MM.1S (cell line): Measurements from ENCODE around the gene EAF2.

Experiments
- DNase-seq: peaks from one replicate; pipeline ENCODE4 v3.0.0-alpha.2; 2015
- H2AFZ ChIP-seq: fragments of 300-600 bp; sonication (generic); 2 replicates; pipeline ENCODE4 v1.6.0; 2016; ENCODE audit warnings: antibody characterized with exemption, low read length
- H3F3A ChIP-seq: fragments of 300-600 bp; sonication (generic); 2 replicates; pipeline ENCODE4 v1.6.1; 2016; ENCODE audit warnings: mild to moderate bottlenecking, antibody characterized with exemption, low read length, moderate library complexity, mixed read lengths; ENCODE audit not compliant: insufficient read depth
- H3K27ac ChIP-seq: fragments of 300-600 bp; sonication (generic); 2 replicates; pipeline ENCODE4 v1.5.1; 2016; ENCODE audit warnings: mild to moderate bottlenecking, low read length
- H3K27me3 ChIP-seq: fragments of 300-600 bp; sonication (generic); replicated peaks from 2 replicates; pipeline ENCODE4 v1.6.0; 2016; ENCODE audit warnings: low read length; ENCODE audit not compliant: insufficient read depth
- H3K36me3 ChIP-seq: fragments of 300-600 bp; sonication (generic); replicated peaks from 2 replicates; pipeline ENCODE4 v1.6.1; 2016; ENCODE audit warnings: mild to moderate bottlenecking, low read length, mixed read lengths; ENCODE audit not compliant: insufficient read depth
- H3K4me1 ChIP-seq: fragments of 300-600 bp; sonication (generic); 2 replicates; pipeline ENCODE4 v1.6.1; 2016; ENCODE audit warnings: low read length, mixed read lengths
- H3K4me2 ChIP-seq: fragments of 300-600 bp; sonication (generic); 2 replicates; pipeline ENCODE4 v1.6.0; 2016; ENCODE audit warnings: low read depth, low read length
- H3K4me3 ChIP-seq: fragments of 300-600 bp; sonication (generic); 2 replicates; pipeline ENCODE4 v1.5.1; 2016; ENCODE audit warnings: low read length, mixed read lengths
- H3K79me2 ChIP-seq: fragments of 300-600 bp; sonication (generic); 2 replicates; pipeline ENCODE4 v1.6.1; 2016; ENCODE audit warnings: mixed run types, low read length, mixed read lengths
- H3K9ac ChIP-seq: fragments of 300-600 bp; sonication (generic); 2 replicates; pipeline ENCODE4 v1.6.1; 2016; ENCODE audit warnings: low read length, mixed read lengths
- H3K9me2 ChIP-seq: fragments of 300-600 bp; sonication (generic); replicated peaks from 2 replicates; pipeline ENCODE4 v1.6.1; 2016; ENCODE audit warnings: mild to moderate bottlenecking, low read length, mixed read lengths; ENCODE audit not compliant: insufficient read depth
- H3K9me3 ChIP-seq: fragments of 300-600 bp; sonication (generic); replicated peaks from 2 replicates; pipeline ENCODE4 v1.6.1; 2016; ENCODE audit warnings: mild to moderate bottlenecking, low read length, mixed read lengths; ENCODE audit not compliant: insufficient read depth
- H4K20me1 ChIP-seq: fragments of 300-600 bp; sonication (generic); 2 replicates; pipeline ENCODE4 v1.6.1; 2016; ENCODE audit warnings: mild to moderate bottlenecking, low read length, moderate library complexity, mixed read lengths; ENCODE audit not compliant: insufficient read depth
- EZH2 ChIP-seq: fragments of 300-600 bp; sonication (generic); optimal IDR thresholded peaks from 2 replicates; pipeline ENCODE3; 2017; ENCODE audit warnings: low read depth, mild to moderate bottlenecking, antibody characterized with exemption, low read length, mixed read lengths
- EZH2phosphoT487 ChIP-seq: fragments of 300-600 bp; sonication (generic); IDR thresholded peaks from 2 replicates; pipeline ENCODE4 v1.6.1; 2018; ENCODE audit warnings: antibody characterized with exemption, low read length
- TF ChIP-seq, protein P1 (sequence below): fragments of 300-600 bp; sonication (generic); IDR thresholded peaks from 2 replicates; pipeline ENCODE4 v1.5.1; 2016; ENCODE audit warnings: antibody characterized with exemption, low read length, mixed read lengths

Gene EAF2

GRCh38 chr3:121871430-121871829 is 36.4 kb downstream of the EAF2 start:
- no peaks in the 10 kb centered on the region for H3K27me3 ChIP-seq
- peaks cover 21% of the 10 kb centered on the region; the same call in 1 of the 2 replicates for H3K36me3 ChIP-seq

GRCh38 chr3:121878411-121878810 is 43.4 kb downstream of the EAF2 start:
- H3K4me1 ChIP-seq: no peaks in the 10 kb centered on the region
- H3K4me2 ChIP-seq: no peak overlapping the region
- H3K9ac ChIP-seq: no peak overlapping the region
- H2AFZ ChIP-seq: no peak overlapping the region
- TF ChIP-seq EZH2phosphoT487 (no peak), EZH2 (no peak)
- TF ChIP-seq, protein P1, sequence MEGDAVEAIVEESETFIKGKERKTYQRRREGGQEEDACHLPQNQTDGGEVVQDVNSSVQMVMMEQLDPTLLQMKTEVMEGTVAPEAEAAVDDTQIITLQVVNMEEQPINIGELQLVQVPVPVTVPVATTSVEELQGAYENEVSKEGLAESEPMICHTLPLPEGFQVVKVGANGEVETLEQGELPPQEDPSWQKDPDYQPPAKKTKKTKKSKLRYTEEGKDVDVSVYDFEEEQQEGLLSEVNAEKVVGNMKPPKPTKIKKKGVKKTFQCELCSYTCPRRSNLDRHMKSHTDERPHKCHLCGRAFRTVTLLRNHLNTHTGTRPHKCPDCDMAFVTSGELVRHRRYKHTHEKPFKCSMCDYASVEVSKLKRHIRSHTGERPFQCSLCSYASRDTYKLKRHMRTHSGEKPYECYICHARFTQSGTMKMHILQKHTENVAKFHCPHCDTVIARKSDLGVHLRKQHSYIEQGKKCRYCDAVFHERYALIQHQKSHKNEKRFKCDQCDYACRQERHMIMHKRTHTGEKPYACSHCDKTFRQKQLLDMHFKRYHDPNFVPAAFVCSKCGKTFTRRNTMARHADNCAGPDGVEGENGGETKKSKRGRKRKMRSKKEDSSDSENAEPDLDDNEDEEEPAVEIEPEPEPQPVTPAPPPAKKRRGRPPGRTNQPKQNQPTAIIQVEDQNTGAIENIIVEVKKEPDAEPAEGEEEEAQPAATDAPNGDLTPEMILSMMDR: no peak
- no peaks in the 10 kb centered on the region for H3K9me2 ChIP-seq
- H3K27me3 ChIP-seq: no peaks in the 10 kb centered on the region
- H3K4me3 ChIP-seq: no peak overlapping the region
- no peaks in the 10 kb centered on the region for H4K20me1 ChIP-seq
- H3K9me3 ChIP-seq: no peaks in the 10 kb centered on the region
- H3K79me2 ChIP-seq: peaks cover 30% of the 10 kb centered on the region
- H3K36me3 ChIP-seq: peaks cover 11% of the 10 kb centered on the region; the same call in 1 of the 2 replicates
- no peaks in the 10 kb centered on the region for H3F3A ChIP-seq
- no peak overlapping the region for H3K27ac ChIP-seq
- DNase-seq: no peak

More at GRCh38 chr3:121871430-121871829, 36.4 kb downstream of the EAF2 start:
- no peaks in the 10 kb centered on the region for H3F3A ChIP-seq
- H3K9me3 ChIP-seq: no peaks in the 10 kb centered on the region
- DNase-seq: no peak
- no peak overlapping the region for H2AFZ ChIP-seq
- H3K9me2 ChIP-seq: no peaks in the 10 kb centered on the region
- H3K4me3 ChIP-seq: no peak overlapping the region
- H3K4me2 ChIP-seq: no peak overlapping the region
- H4K20me1 ChIP-seq: no peaks in the 10 kb centered on the region
- no peak overlapping the region for H3K9ac ChIP-seq
- H3K27ac ChIP-seq: no peak overlapping the region
- no peak for TF ChIP-seq EZH2
- TF ChIP-seq, protein P1: no peak
- TF ChIP-seq EZH2phosphoT487: no peak
- no peaks in the 10 kb centered on the region for H3K4me1 ChIP-seq
- no peaks in the 10 kb centered on the region; the same call in 1 of the 2 replicates for H3K79me2 ChIP-seq

DNA sequence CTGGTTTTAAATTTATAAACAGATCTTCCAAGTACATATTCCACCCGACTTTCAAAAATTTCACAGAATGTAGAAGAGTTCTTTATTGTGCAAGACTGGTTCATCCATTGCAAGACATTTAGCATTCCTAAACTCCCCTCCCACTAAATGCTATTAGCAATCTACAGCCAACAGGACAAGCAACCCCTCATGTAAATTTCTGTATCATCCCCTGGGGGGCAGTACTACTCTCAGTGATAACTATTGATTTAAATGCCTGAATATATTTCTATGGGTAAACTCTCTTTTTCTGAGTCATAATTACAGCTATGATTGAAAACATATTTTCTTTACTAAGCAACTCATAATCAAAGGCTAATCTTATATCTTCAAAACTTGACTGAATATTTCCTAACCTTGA is 48.5 kb downstream of the EAF2 start:
- Histone ChIP-seq H4K20me1 (no peaks in the 10 kb centered on the region; the same call in 1 of the 2 replicates), H2AFZ (no peak overlapping the region), H3K27me3 (no peaks in the 10 kb centered on the region), H3K27ac (no peak overlapping the region), H3K79me2 (peaks cover 32% of the 10 kb centered on the region), H3F3A (no peaks in the 10 kb centered on the region), H3K36me3 (peaks cover 4% of the 10 kb centered on the region; the same call in 1 of the 2 replicates), H3K9me2 (no peaks in the 10 kb centered on the region), H3K9me3 (no peaks in the 10 kb centered on the region), H3K9ac (no peak overlapping the region), H3K4me2 (no peak overlapping the region), H3K4me3 (no peak overlapping the region), H3K4me1 (no peaks in the 10 kb centered on the region)
- TF ChIP-seq, protein P1: peak; percentile 35
- TF ChIP-seq EZH2 (no peak), EZH2phosphoT487 (no peak)
- DNase-seq: no peak
